Mucosa of rectum (tissue), 2 donors: ENCODE measurements around the gene KRTAP22-2.

Experiments used
- H3K27ac ChIP-seq, 2 donors: one replicate each; pipeline ENCODE4 v1.7.0; 2013; ENCODE audit warnings: inconsistent platforms in 2 of 2, low read depth in 2 of 2, low read length in 2 of 2
- H3K27me3 ChIP-seq, 2 donors: one replicate each; pipeline ENCODE4 v1.7.0; 2013; ENCODE audit warnings: low read length in 2 of 2; ENCODE audit not compliant: control insufficient read depth in 2 of 2, insufficient read depth in 2 of 2
- H3K36me3 ChIP-seq, 2 donors: one replicate each; pipeline ENCODE4 v1.7.0; 2013; ENCODE audit warnings: low read length in 2 of 2; ENCODE audit not compliant: control insufficient read depth in 2 of 2, insufficient read depth in 2 of 2
- H3K4me1 ChIP-seq, 2 donors: one replicate each; pipeline ENCODE4 v1.7.0; 2013; ENCODE audit warnings: low read length in 2 of 2, mild to moderate bottlenecking in 1 of 2; ENCODE audit not compliant: control insufficient read depth in 2 of 2, insufficient read depth in 2 of 2
- H3K4me3 ChIP-seq, 2 donors: one replicate each; pipeline ENCODE4 v1.7.0; 2013; ENCODE audit warnings: low read length in 2 of 2
- H3K9ac ChIP-seq, 2 donors: one replicate each; pipeline ENCODE4 v1.7.0; 2013; ENCODE audit warnings: low read length in 2 of 2, low read depth in 1 of 2, mild to moderate bottlenecking in 1 of 2
- H3K9me3 ChIP-seq, 2 donors: one replicate each; pipeline ENCODE4 v1.7.0; 2013; ENCODE audit warnings: low read length in 2 of 2; ENCODE audit not compliant: control insufficient read depth in 2 of 2
- donor health status: healthy.
- donor health status: Normal muscosa, but diverticular disease.

KRTAP22-2 gene

GRCh38 chr21:30615199-30615598 lies 25.0 kb upstream of the KRTAP22-2 start:
- Histone ChIP-seq H3K4me1 (no peaks in the 10 kb centered on the region), H3K4me3 (no peak overlapping the region), H3K27me3 (no peaks in the 10 kb centered on the region), H3K36me3 (no peaks in the 10 kb centered on the region), H3K9me3 (peaks cover 2 to 4% of the 10 kb centered on the region in 2 donors), H3K27ac (no peak overlapping the region), H3K9ac (no peak overlapping the region)

GRCh38 chr21:30613836-30614235 lies 23.6 kb upstream of the KRTAP22-2 start, which contains the start of gene KRTAP6-1:
KRTAP6-1 (minus strand) TSS chr21:30613930; CDS start chr21:30613904, 26 bp downstream.
- Histone ChIP-seq H3K4me1 (no peaks in the 10 kb centered on the region), H3K27ac (no peak within 1 kb of the TSS), H3K9ac (no peak within 1 kb of the TSS), H3K27me3 (no peaks in the 10 kb centered on the region), H3K4me3 (no peak within 1 kb of the TSS), H3K36me3 (no peaks in the 10 kb centered on the region), H3K9me3 (peaks cover 2 to 4% of the 10 kb centered on the region in 2 donors)

- H3K36me3 ChIP-seq = no peaks in the 10 kb centered on the region
- H3K27ac ChIP-seq = no peak overlapping the region
- peaks cover 2 to 4% of the 10 kb centered on the region in 2 donors for H3K9me3 ChIP-seq
- no peaks in the 10 kb centered on the region for H3K27me3 ChIP-seq
- H3K4me1 ChIP-seq = no peaks in the 10 kb centered on the region
- H3K4me3 ChIP-seq = no peak overlapping the region
- no peak overlapping the region for H3K9ac ChIP-seq
Measured at GRCh38 chr21:30612132-30612531, 21.9 kb upstream of the KRTAP22-2 start.

GRCh38 chr21:30605968-30606367 lies 15.8 kb upstream of the KRTAP22-2 start:
- Histone ChIP-seq H3K36me3 (no peaks in the 10 kb centered on the region), H3K27ac (no peak overlapping the region), H3K27me3 (no peaks in the 10 kb centered on the region), H3K4me1 (no peaks in the 10 kb centered on the region), H3K9ac (no peak overlapping the region), H3K9me3 (peaks cover 3 to 6% of the 10 kb centered on the region in 2 donors), H3K4me3 (no peak overlapping the region)

- Histone ChIP-seq H3K9me3 (peaks cover 9% of the 10 kb centered on the region in 2 donors), H3K27me3 (no peaks in the 10 kb centered on the region), H3K9ac (no peak within 1 kb of the TSS), H3K4me3 (no peak within 1 kb of the TSS), H3K4me1 (no peaks in the 10 kb centered on the region), H3K36me3 (no peaks in the 10 kb centered on the region), H3K27ac (no peak within 1 kb of the TSS)
Measured at GRCh38 chr21:30600787-30601186, 10.6 kb upstream of the KRTAP22-2 start, which contains the start of gene KRTAP22-1. KRTAP22-1 (plus strand) TSS chr21:30601087.

- Histone ChIP-seq H3K36me3 (no peaks in the 10 kb centered on the region), H3K4me1 (no peaks in the 10 kb centered on the region), H3K4me3 (no peak within 1 kb of the TSS), H3K9ac (no peak within 1 kb of the TSS), H3K27ac (no peak within 1 kb of the TSS), H3K9me3 (peaks cover 6 to 7% of the 10 kb centered on the region in 2 donors), H3K27me3 (no peaks in the 10 kb centered on the region)
Measured at GRCh38 chr21:30598802-30599201, 8.6 kb upstream of the KRTAP22-2 start, which contains the start of gene KRTAP6-2. KRTAP6-2 (minus strand) TSS chr21:30598902; CDS start chr21:30598874, 28 bp downstream.

GRCh38 chr21:30592140-30592539 lies 1.9 kb upstream of the KRTAP22-2 start, which contains the start of gene KRTAP6-3:
KRTAP6-3 (plus strand) TSS chr21:30592440; CDS start chr21:30592446, 6 bp downstream.
- Histone ChIP-seq H3K4me3 (no peak within 1 kb of the TSS), H3K27ac (no peak within 1 kb of the TSS), H3K27me3 (no peaks in the 10 kb centered on the region), H3K36me3 (no peaks in the 10 kb centered on the region), H3K4me1 (no peaks in the 10 kb centered on the region), H3K9me3 (peaks cover 5 to 7% of the 10 kb centered on the region in 2 donors), H3K9ac (no peak within 1 kb of the TSS)

- H3K27ac ChIP-seq = no peak overlapping the region
- H3K36me3 ChIP-seq = no peaks in the 10 kb centered on the region
- H3K9me3 ChIP-seq = no peaks in the 10 kb centered on the region
- H3K9ac ChIP-seq = no peak overlapping the region
- H3K27me3 ChIP-seq = no peaks in the 10 kb centered on the region
- H3K4me1 ChIP-seq = no peaks in the 10 kb centered on the region
- no peak overlapping the region for H3K4me3 ChIP-seq
Measured at GRCh38 chr21:30582870-30583269, 7.3 kb downstream of the KRTAP22-2 start.

GRCh38 chr21:30580132-30580531 lies 10.1 kb downstream of the KRTAP22-2 start:
- Histone ChIP-seq H3K4me1 (no peaks in the 10 kb centered on the region), H3K27ac (no peak overlapping the region), H3K9ac (no peak overlapping the region), H3K36me3 (no peaks in the 10 kb centered on the region), H3K27me3 (no peaks in the 10 kb centered on the region), H3K9me3 (no peaks in the 10 kb centered on the region), H3K4me3 (no peak overlapping the region)

- H3K4me1 ChIP-seq = no peaks in the 10 kb centered on the region
- no peak overlapping the region for H3K27ac ChIP-seq
- no peak overlapping the region for H3K9ac ChIP-seq
- no peaks in the 10 kb centered on the region for H3K36me3 ChIP-seq
- no peak overlapping the region for H3K4me3 ChIP-seq
- no peaks in the 10 kb centered on the region for H3K9me3 ChIP-seq
- H3K27me3 ChIP-seq = no peaks in the 10 kb centered on the region
Measured at GRCh38 chr21:30579346-30579745, 10.9 kb downstream of the KRTAP22-2 start.
